ENCODE data around the gene XRN2. TPM values are rescaled to one million over a fixed set of nuclear protein-coding genes. Genes with fewer than 3 reads are reported as not detected.

XRN2 gene
- total RNA-seq, 1 donor from 2014 or later, result 46.4 TPM

DNA sequence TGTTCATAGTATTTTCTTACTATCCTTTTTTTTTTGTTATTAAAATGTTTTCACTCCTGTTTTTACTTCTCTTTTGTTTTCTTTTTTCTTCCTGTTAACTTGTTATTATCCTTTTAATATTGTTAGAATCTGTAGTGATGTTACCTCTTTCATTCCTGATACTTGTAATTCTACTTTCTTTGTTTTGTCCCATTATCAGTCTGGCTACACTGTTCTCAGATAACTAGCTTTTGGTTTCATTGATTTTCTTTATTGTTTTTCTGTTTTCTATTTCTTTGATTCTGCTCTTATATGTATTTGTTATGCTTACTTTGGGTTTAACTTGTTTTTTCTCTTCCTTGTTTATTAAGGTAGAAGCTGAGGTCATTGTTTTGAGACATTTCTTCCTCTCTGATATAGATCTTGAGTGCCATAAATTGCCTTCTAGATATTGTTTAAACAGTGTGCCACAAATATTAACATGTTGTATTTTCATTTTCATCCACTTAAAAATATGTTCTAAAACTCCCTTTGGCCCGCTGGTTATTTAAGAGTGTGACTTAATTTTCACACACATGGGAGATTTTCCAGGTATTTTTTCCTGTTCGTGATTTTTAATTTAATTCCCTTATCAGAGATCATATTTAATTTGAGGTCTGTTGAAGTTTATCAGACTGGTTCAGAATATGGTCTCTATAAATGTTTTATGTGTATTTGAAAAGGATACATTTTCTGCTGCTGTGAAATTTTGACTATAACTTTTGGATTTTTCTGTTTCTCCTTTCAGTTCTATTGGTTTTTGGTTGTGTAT is 6.7 kb downstream of the XRN2 start:
- Histone ChIP-seq H3K4me3 (no peak overlapping the region), H3K27ac (no peak overlapping the region), H3K9me3 (no peaks in the 10 kb centered on the region), H3K27me3 (no peaks in the 10 kb centered on the region), H3K36me3 (no peaks in the 10 kb centered on the region), H3K4me1 (peaks cover 40% of the 10 kb centered on the region)
- TF ChIP-seq, protein P1, sequence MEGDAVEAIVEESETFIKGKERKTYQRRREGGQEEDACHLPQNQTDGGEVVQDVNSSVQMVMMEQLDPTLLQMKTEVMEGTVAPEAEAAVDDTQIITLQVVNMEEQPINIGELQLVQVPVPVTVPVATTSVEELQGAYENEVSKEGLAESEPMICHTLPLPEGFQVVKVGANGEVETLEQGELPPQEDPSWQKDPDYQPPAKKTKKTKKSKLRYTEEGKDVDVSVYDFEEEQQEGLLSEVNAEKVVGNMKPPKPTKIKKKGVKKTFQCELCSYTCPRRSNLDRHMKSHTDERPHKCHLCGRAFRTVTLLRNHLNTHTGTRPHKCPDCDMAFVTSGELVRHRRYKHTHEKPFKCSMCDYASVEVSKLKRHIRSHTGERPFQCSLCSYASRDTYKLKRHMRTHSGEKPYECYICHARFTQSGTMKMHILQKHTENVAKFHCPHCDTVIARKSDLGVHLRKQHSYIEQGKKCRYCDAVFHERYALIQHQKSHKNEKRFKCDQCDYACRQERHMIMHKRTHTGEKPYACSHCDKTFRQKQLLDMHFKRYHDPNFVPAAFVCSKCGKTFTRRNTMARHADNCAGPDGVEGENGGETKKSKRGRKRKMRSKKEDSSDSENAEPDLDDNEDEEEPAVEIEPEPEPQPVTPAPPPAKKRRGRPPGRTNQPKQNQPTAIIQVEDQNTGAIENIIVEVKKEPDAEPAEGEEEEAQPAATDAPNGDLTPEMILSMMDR (IDR thresholded peaks at IDR 0.05), result no peak
- TF ChIP-seq POLR2A (IDR thresholded peaks at IDR 0.05), result no peak
- no peak for TF ChIP-seq POLR2AphosphoS5 (IDR thresholded peaks at IDR 0.05; ENCODE audit: insufficient read depth in 1 of 2, low read depth in 1 of 2)
- intact Hi-C loops (cut with DNase I), result no loop called here
- no peak for DNase-seq (ENCODE audit: extremely low spot score in 2 of 2)

DNA sequence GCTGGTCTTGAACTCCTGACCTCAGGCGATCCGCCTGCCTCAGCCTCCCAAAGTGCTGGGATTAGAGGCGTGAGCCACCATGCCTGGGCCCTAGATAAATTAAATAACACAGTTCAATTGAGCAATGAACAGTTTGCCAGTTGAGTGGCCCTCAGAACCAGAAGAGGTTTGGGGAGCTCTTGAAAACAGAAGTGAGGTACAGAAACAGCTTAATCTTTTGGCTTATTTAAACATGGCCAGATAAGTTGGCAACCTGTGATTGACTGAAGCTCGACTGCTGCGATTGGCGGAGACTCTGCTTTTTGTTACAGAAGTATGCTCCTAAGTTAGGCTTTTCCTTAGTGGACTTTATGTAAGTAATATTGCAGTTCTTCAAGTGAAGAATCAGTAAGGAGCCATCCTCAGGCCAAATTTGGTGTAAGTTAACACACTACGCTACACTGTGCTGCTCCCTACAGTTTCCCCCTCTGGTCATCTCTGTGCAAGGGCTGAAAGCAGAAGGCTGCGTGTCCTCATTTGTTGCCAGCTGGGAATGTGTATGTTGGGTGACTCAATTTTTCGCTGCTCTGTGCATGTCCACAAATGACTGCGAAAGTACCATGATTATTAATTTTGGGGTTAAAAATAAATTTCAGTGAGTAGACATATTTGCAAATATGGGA is 9.8 kb downstream of the XRN2 start:
- intact Hi-C loops (cut with DNase I), result no loop called here
- H3K27ac ChIP-seq, result no peak overlapping the region
- H3K27me3 ChIP-seq, result no peaks in the 10 kb centered on the region
- no peaks in the 10 kb centered on the region for H3K36me3 ChIP-seq
- DNase-seq (ENCODE audit: extremely low spot score in 2 of 2), result no peak
- no peaks in the 10 kb centered on the region for H3K9me3 ChIP-seq
- H3K4me1 ChIP-seq, result peaks cover 46% of the 10 kb centered on the region
- H3K4me3 ChIP-seq, result no peak overlapping the region
- TF ChIP-seq POLR2AphosphoS5 (IDR thresholded peaks at IDR 0.05; ENCODE audit: insufficient read depth in 1 of 2, low read depth in 1 of 2), result no peak
- TF ChIP-seq, protein P1 (IDR thresholded peaks at IDR 0.05), result no peak
- no peak for TF ChIP-seq POLR2A (IDR thresholded peaks at IDR 0.05)

DNA sequence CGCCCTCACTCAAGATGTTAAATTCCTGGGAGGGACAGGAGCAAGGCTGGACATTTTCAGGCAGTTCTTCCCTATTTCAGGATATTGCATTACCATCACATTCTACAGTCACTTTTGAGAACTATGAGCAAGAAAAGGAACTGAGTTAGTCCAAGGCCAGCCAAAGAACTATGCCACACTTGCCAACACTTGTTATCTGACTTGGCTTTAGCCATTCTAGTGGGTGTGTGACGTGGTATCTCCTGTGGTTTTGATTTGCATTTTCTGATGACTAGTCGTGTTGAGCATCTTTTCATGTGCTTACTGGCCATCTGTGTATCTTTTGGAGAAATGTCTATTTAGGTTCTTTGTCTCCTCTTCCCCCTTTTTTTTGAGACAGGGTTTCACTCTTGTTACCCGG is 12.0 kb downstream of the XRN2 start:
- DNase-seq (ENCODE audit: extremely low spot score in 2 of 2), result no peak
- TF ChIP-seq POLR2A (IDR thresholded peaks at IDR 0.05) (no peak), POLR2AphosphoS5 (IDR thresholded peaks at IDR 0.05; ENCODE audit: insufficient read depth in 1 of 2, low read depth in 1 of 2) (no peak)
- TF ChIP-seq, protein P1 (IDR thresholded peaks at IDR 0.05), result no peak
- no peaks in the 10 kb centered on the region for H3K36me3 ChIP-seq
- no peak overlapping the region for H3K4me3 ChIP-seq
- H3K27ac ChIP-seq, result no peak overlapping the region
- H3K27me3 ChIP-seq, result no peaks in the 10 kb centered on the region
- intact Hi-C loops (cut with DNase I), result no loop called here
- peaks cover 40% of the 10 kb centered on the region for H3K4me1 ChIP-seq
- H3K9me3 ChIP-seq, result no peaks in the 10 kb centered on the region

DNA sequence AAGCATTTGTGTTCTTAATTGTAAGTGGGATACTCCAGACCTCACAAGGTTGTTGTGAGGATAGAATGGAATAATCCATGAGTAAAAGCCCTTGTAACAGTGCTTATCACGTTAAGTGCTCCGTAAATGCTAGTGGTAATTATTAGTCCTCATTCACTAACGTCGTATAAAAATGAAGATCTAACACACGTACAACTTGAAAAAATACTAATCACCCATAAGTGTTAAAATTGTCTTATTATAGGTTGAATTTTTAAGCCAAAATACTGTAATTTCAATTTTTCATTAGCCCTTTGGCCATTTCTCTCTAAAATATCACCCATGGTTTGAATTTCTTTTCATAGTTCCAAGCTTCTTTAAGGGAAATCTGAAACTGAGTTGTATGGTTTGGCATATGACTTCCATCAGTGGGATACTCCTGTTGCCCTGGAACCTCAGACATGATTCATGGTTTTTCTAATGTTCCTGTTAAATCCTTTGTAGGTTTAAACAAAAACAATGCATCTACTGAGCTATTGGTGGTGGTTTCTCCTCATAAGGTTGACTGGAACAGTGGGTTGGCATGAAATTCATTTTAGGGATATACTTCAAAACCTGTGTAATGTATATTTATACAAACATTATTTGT is 19.1 kb downstream of the XRN2 start:
- Histone ChIP-seq H3K27ac (no peak overlapping the region), H3K4me1 (peaks cover 33% of the 10 kb centered on the region)
- DNase-seq (ENCODE audit: extremely low spot score in 2 of 2), result no peak

More for the DNA sequence above, 19.1 kb downstream of the XRN2 start:
- Histone ChIP-seq H3K9me3 (no peaks in the 10 kb centered on the region), H3K27me3 (no peaks in the 10 kb centered on the region), H3K36me3 (no peaks in the 10 kb centered on the region), H3K4me3 (no peak overlapping the region)
- intact Hi-C loops (cut with DNase I), result no loop called here
- TF ChIP-seq POLR2A (IDR thresholded peaks at IDR 0.05), result no peak
- TF ChIP-seq, protein P1 (IDR thresholded peaks at IDR 0.05), result no peak
- TF ChIP-seq POLR2AphosphoS5 (IDR thresholded peaks at IDR 0.05; ENCODE audit: insufficient read depth in 1 of 2, low read depth in 1 of 2), result no peak
